Stomach smooth muscle (tissue), 2 donors: ENCODE measurements around the gene KRTCAP2.
"Not testable (repeated sequence)": the region's sequence is repeated elsewhere in the genome, so short reads cannot be mapped to it uniquely, and the experiment has no call there.

ENCODE experiments used
- H3K27ac ChIP-seq: one replicate; pipeline ENCODE4 v1.7.0; 2013; ENCODE audit warnings: mild to moderate bottlenecking, low read length, inconsistent platforms
- H3K27me3 ChIP-seq, 2 donors: one replicate each; pipeline ENCODE4 v1.7.0; 2013; ENCODE audit warnings: low read length in 2 of 2; ENCODE audit not compliant: insufficient read depth in 2 of 2, control insufficient read depth in 1 of 2
- H3K36me3 ChIP-seq, 2 donors: one replicate each; pipeline ENCODE4 v1.7.0; 2013; ENCODE audit warnings: low read length in 2 of 2; ENCODE audit not compliant: control insufficient read depth in 2 of 2, insufficient read depth in 2 of 2
- H3K4me1 ChIP-seq: one replicate; pipeline ENCODE4 v1.7.0; 2013; ENCODE audit warnings: low read length; ENCODE audit not compliant: control insufficient read depth, insufficient read depth
- H3K4me3 ChIP-seq, 2 donors: one replicate each; pipeline ENCODE4 v1.7.0; 2013; ENCODE audit warnings: low read length in 2 of 2
- H3K9ac ChIP-seq, 2 donors: one replicate each; pipeline ENCODE4 v1.7.0; 2013; ENCODE audit warnings: low read length in 2 of 2, mild to moderate bottlenecking in 1 of 2
- H3K9me3 ChIP-seq, 2 donors: one replicate each; pipeline ENCODE4 v1.7.0; 2013; ENCODE audit warnings: low read length in 2 of 2; ENCODE audit not compliant: control insufficient read depth in 2 of 2
- donor health status: healthy.
- donor health status: Pancreatic carcinoma.

Gene KRTCAP2

GRCh38 chr1:155198547-155198906 is 25.4 kb upstream of the KRTCAP2 start:
- peaks cover 25% of the 10 kb centered on the region for H3K4me1 ChIP-seq
- peaks cover 51 to 53% of the 10 kb centered on the region in 2 donors for H3K36me3 ChIP-seq
- H3K9ac ChIP-seq: no peak overlapping the region
- no peak overlapping the region for H3K27ac ChIP-seq
- H3K9me3 ChIP-seq: no peaks in the 10 kb centered on the region
- no peak overlapping the region for H3K4me3 ChIP-seq
- no peaks in the 10 kb centered on the region for H3K27me3 ChIP-seq

GRCh38 chr1:155197901-155198546 is 24.9 kb upstream of the KRTCAP2 start:
- Histone ChIP-seq H3K36me3 (peaks cover 46 to 49% of the 10 kb centered on the region in 2 donors), H3K27me3 (no peaks in the 10 kb centered on the region), H3K27ac (no peak overlapping the region), H3K9ac (no peak overlapping the region), H3K9me3 (no peaks in the 10 kb centered on the region), H3K4me1 (peaks cover 30% of the 10 kb centered on the region), H3K4me3 (no peak overlapping the region)

GRCh38 chr1:155196893-155197638 is 24.0 kb upstream of the KRTCAP2 start:
- H3K36me3 ChIP-seq: peaks cover 41 to 43% of the 10 kb centered on the region in 2 donors
- H3K9ac ChIP-seq: no peak overlapping the region
- no peaks in the 10 kb centered on the region for H3K27me3 ChIP-seq
- peaks cover 39% of the 10 kb centered on the region for H3K4me1 ChIP-seq
- no peaks in the 10 kb centered on the region for H3K9me3 ChIP-seq
- no peak overlapping the region for H3K27ac ChIP-seq
- H3K4me3 ChIP-seq: no peak overlapping the region

GRCh38 chr1:155196103-155196892 is 23.2 kb upstream of the KRTCAP2 start:
- peaks cover 35 to 36% of the 10 kb centered on the region in 2 donors for H3K36me3 ChIP-seq
- H3K9me3 ChIP-seq: no peaks in the 10 kb centered on the region
- peaks cover 39% of the 10 kb centered on the region for H3K4me1 ChIP-seq
- no peaks in the 10 kb centered on the region for H3K27me3 ChIP-seq
- H3K4me3 ChIP-seq: no peak overlapping the region
- peak overlapping the region; percentile 96 for H3K27ac ChIP-seq
- H3K9ac ChIP-seq: peak overlapping the region; percentile 42 to 83

- H3K4me1 ChIP-seq: peaks cover 39% of the 10 kb centered on the region
- H3K9me3 ChIP-seq: no peaks in the 10 kb centered on the region
- H3K9ac ChIP-seq: peak overlapping the region; percentile 68 to 83
- no peaks in the 10 kb centered on the region for H3K27me3 ChIP-seq
- H3K27ac ChIP-seq: peak overlapping the region; percentile 96
- H3K36me3 ChIP-seq: peaks cover 27 to 29% of the 10 kb centered on the region in 2 donors
- H3K4me3 ChIP-seq: peak overlapping the region; percentile 51 to 68
These were observed 22.3 kb upstream of the KRTCAP2 start for GRCh38 chr1:155195201-155196102.

- H3K27me3 ChIP-seq, H3K9me3 ChIP-seq: not testable (repeated sequence)
- H3K4me3 ChIP-seq: peak overlapping the region; percentile 60 to 81
- peak overlapping the region; percentile 83 to 87 for H3K9ac ChIP-seq
- peaks cover 19% of the 10 kb centered on the region in 2 donors for H3K36me3 ChIP-seq
- H3K27ac ChIP-seq: peak overlapping the region; percentile 96
- H3K4me1 ChIP-seq: peaks cover 39% of the 10 kb centered on the region
These were observed 20.8 kb upstream of the KRTCAP2 start for GRCh38 chr1:155193991-155194240.

- peaks cover 39% of the 10 kb centered on the region for H3K4me1 ChIP-seq
- no peaks in the 10 kb centered on the region for H3K27me3 ChIP-seq
- H3K36me3 ChIP-seq: peaks cover 18% of the 10 kb centered on the region in 2 donors
- H3K9ac ChIP-seq: peak overlapping the region; percentile 83 to 87
- H3K4me3 ChIP-seq: peak overlapping the region; percentile 60 to 81
- H3K9me3 ChIP-seq: no peaks in the 10 kb centered on the region
- H3K27ac ChIP-seq: peak overlapping the region; percentile 96
These were observed 20.3 kb upstream of the KRTCAP2 start for GRCh38 chr1:155193275-155193990.

- Histone ChIP-seq H3K27ac (peak overlapping the region; percentile 96), H3K4me3 (peak overlapping the region; percentile 60 to 81), H3K9me3 (no peaks in the 10 kb centered on the region), H3K36me3 (peaks cover 10% of the 10 kb centered on the region in 2 donors), H3K27me3 (no peaks in the 10 kb centered on the region), H3K9ac (peak overlapping the region; percentile 83 to 87), H3K4me1 (peaks cover 39% of the 10 kb centered on the region)
These were observed 19.5 kb upstream of the KRTCAP2 start for GRCh38 chr1:155192346-155193274.

- Histone ChIP-seq H3K4me1 (peaks cover 38% of the 10 kb centered on the region), H3K27me3 (no peaks in the 10 kb centered on the region), H3K9me3 (no peaks in the 10 kb centered on the region), H3K27ac (peak overlapping the region; percentile 76), H3K4me3 (peak overlapping the region in 1 of 2 donors; percentile 22), H3K9ac (no peak overlapping the region), H3K36me3 (peaks cover 4 to 6% of the 10 kb centered on the region in 2 donors)
These were observed 18.8 kb upstream of the KRTCAP2 start for GRCh38 chr1:155191904-155192303.
